ENCODE data around the gene AK9.

GRCh38 chr6:109671733-109672132 is 19.3 kb downstream of the AK9 start:
- TF ChIP-seq CTCF (IDR thresholded peaks at IDR 0.05): no peak
- TF ChIP-seq POLR2AphosphoS5 (IDR thresholded peaks at IDR 0.05): no peak
- no peak for TF ChIP-seq EP300 (IDR thresholded peaks at IDR 0.05)
- no peak for TF ChIP-seq POLR2A (IDR thresholded peaks at IDR 0.05; ENCODE audit: low read depth)
